C4-2B (cell line): ENCODE results near the gene RHOT1.
"Not testable (repeated sequence)": the region's sequence is repeated elsewhere in the genome, so short reads cannot be mapped to it uniquely, and the experiment has no call there.

Experiments used
- H3K27ac ChIP-seq: fragments of 450-650 bp; 2 replicates; pipeline ENCODE4 v1.5.1; 2017
- CTCF ChIP-seq: fragments of 450-650 bp; conservative IDR thresholded peaks from 2 replicates; pipeline ENCODE4 v1.5.1; 2017; ENCODE audit warnings: mild to moderate bottlenecking
- ZFX ChIP-seq: fragments of 450-650 bp; IDR thresholded peaks from 2 replicates; pipeline ENCODE4 v1.6.1; 2017

The RHOT1 gene

GRCh38 chr17:32259586-32259985 is 117.3 kb downstream of the RHOT1 start:
- TF ChIP-seq ZFX, result no peak
- no peak overlapping the region for H3K27ac ChIP-seq

GRCh38 chr17:32261417-32261736 is 119.1 kb downstream of the RHOT1 start:
- H3K27ac ChIP-seq, result no peak overlapping the region
- TF ChIP-seq ZFX (no peak), CTCF (no peak)

- TF ChIP-seq ZFX (no peak), CTCF (no peak)
Observed at GRCh38 chr17:32261936-32262510, 119.7 kb downstream of the RHOT1 start.

GRCh38 chr17:32263515-32263914 is 121.2 kb downstream of the RHOT1 start:
- not testable (repeated sequence) for H3K27ac ChIP-seq

More at GRCh38 chr17:32261936-32262510, 119.7 kb downstream of the RHOT1 start:
- no peak overlapping the region for H3K27ac ChIP-seq

GRCh38 chr17:32264140-32264799 is 122.0 kb downstream of the RHOT1 start:
- no peak for TF ChIP-seq ZFX
- no peak for TF ChIP-seq CTCF
- H3K27ac ChIP-seq, result no peak overlapping the region

- no peak overlapping the region for H3K27ac ChIP-seq
- TF ChIP-seq ZFX, result no peak
- no peak for TF ChIP-seq CTCF
Observed at GRCh38 chr17:32264823-32265191, 122.5 kb downstream of the RHOT1 start.

- H3K27ac ChIP-seq, result no peak within 1 kb of the TSS
- no peak for TF ChIP-seq CTCF
- no peak for TF ChIP-seq ZFX
Observed at GRCh38 chr17:32265192-32265923, 123.1 kb downstream of the RHOT1 start, which contains the start of gene RHBDL3. Gene RHBDL3, plus strand, starts transcription at chr17:32265832. Its CDS starts 358 bp downstream, at chr17:32266190.

- no peak overlapping the region for H3K27ac ChIP-seq
- no peak for TF ChIP-seq CTCF
Observed at GRCh38 chr17:32266051-32266388, 123.7 kb downstream of the RHOT1 start.
